ENCODE measurements around the gene SNX25.

The SNX25 gene

DNA sequence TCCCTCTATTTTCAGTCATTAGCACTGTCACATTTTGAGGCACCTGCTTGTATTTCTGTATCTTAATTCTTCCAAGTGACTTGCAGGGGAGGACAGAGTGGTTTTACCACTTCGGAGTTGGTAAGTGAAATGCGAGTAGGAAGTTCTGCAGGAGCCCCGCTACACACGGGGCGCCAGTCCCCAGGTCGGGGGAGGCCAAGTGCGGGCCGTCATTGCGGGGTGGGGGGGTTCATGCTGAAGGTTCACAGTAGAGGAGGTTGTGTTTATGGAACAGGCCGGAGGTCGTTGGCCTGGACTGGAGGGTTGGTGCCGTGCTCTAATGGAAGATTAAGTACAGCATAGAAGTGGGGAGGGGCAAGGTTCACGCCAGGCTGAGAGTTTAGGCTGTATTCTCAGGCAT is 142.3 kb downstream of the SNX25 start:
- POLR2A ChIA-PET, result no interaction called here
- CTCF ChIA-PET, result interaction anchor here (1.4 kb wide), 1 partner anchor 48 kb away, joined by 3 read pairs; no protein-coding TSS in a partner anchor
- no peak overlapping the region for H3K4me3 ChIP-seq (ENCODE audit: low read depth, low read length)
- DNase-seq (ENCODE audit: low read depth, low spot score), result no peak
- TF ChIP-seq, protein P1, sequence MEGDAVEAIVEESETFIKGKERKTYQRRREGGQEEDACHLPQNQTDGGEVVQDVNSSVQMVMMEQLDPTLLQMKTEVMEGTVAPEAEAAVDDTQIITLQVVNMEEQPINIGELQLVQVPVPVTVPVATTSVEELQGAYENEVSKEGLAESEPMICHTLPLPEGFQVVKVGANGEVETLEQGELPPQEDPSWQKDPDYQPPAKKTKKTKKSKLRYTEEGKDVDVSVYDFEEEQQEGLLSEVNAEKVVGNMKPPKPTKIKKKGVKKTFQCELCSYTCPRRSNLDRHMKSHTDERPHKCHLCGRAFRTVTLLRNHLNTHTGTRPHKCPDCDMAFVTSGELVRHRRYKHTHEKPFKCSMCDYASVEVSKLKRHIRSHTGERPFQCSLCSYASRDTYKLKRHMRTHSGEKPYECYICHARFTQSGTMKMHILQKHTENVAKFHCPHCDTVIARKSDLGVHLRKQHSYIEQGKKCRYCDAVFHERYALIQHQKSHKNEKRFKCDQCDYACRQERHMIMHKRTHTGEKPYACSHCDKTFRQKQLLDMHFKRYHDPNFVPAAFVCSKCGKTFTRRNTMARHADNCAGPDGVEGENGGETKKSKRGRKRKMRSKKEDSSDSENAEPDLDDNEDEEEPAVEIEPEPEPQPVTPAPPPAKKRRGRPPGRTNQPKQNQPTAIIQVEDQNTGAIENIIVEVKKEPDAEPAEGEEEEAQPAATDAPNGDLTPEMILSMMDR (IDR thresholded peaks at IDR 0.05; ENCODE audit: insufficient read depth, low read length, missing control alignments), result no peak

GRCh38 chr4:185352202-185352601 is 142.8 kb downstream of the SNX25 start:
- CTCF ChIA-PET, result no interaction called here
- no peak for DNase-seq (ENCODE audit: low read depth, low spot score)
- H3K4me3 ChIP-seq (ENCODE audit: low read depth, low read length), result no peak overlapping the region
- POLR2A ChIA-PET, result no interaction called here
- TF ChIP-seq, protein P1 (IDR thresholded peaks at IDR 0.05; ENCODE audit: insufficient read depth, low read length, missing control alignments), result no peak

- no peak overlapping the region for H3K4me3 ChIP-seq (ENCODE audit: low read depth, low read length)
- POLR2A ChIA-PET, result no interaction called here
- CTCF ChIA-PET, result no interaction called here
- no peak for DNase-seq (ENCODE audit: low read depth, low spot score)
- TF ChIP-seq, protein P1 (IDR thresholded peaks at IDR 0.05; ENCODE audit: insufficient read depth, low read length, missing control alignments), result no peak
These were observed 143.3 kb downstream of the SNX25 start for GRCh38 chr4:185352741-185353140.

DNA sequence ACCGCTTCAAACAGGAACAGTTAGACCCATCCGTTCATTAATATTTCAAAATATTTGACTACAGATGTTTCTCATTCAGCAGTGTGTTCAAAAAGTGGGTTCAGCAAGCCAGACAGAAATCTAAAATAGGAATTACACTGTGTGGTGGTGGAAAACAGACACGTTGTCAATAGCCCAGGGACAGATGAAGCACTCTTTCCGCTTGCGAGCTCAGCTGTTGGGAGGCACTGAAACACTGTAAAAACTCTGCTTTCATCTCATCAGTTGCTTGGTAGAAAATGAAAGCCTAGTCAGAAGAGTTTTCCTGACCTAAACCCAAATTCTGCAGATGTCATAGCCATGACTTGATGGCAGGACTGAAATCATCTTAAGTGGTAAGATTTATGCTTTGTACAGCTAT is 147.8 kb downstream of the SNX25 start:
- POLR2A ChIA-PET, result no interaction called here

GRCh38 chr4:185357733-185358440 is 148.5 kb downstream of the SNX25 start:
- H3K4me3 ChIP-seq (ENCODE audit: low read depth, low read length), result no peak overlapping the region
- DNase-seq (ENCODE audit: low read depth, low spot score), result no peak
- ChIA-PET POLR2A (no interaction called here), CTCF (interaction anchor here (0.5 to 0.9 kb wide), 2 partner anchors 177 to 241 kb away, joined by 3 to 4 read pairs; no protein-coding TSS in a partner anchor)
- TF ChIP-seq, protein P1 (IDR thresholded peaks at IDR 0.05; ENCODE audit: insufficient read depth, low read length, missing control alignments), result no peak

More for the DNA sequence above, 147.8 kb downstream of the SNX25 start:
- TF ChIP-seq, protein P1 (IDR thresholded peaks at IDR 0.05; ENCODE audit: insufficient read depth, low read length, missing control alignments), result no peak
- no peak overlapping the region for H3K4me3 ChIP-seq (ENCODE audit: low read depth, low read length)
- CTCF ChIA-PET, result interaction anchor here (0.5 kb wide), 1 partner anchor 176 kb away, joined by 4 read pairs; no protein-coding TSS in a partner anchor
- no peak for DNase-seq (ENCODE audit: low read depth, low spot score)

DNA sequence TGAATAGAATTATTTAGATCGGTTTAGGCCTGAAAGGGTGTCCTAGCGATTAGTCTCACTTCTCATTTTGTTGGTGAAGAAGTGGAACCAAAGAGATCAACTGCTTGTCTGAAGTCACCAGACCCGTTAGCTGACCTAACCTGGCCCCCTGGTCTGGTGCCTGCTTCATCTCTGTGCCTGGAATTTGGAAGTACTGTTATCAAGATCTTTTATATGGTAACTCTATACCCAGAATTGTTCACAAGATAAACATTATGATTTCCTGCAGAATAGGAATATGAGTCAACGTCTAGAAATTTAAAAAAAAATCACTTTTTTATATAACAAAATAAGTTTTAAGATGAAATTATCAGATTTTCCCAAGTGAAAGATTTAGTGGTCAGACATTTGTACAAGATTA is 149.1 kb downstream of the SNX25 start:
- CTCF ChIA-PET, result interaction anchor here (0.9 kb wide), 2 partner anchors 15 to 240 kb away, joined by 3 read pairs; no protein-coding TSS in a partner anchor

More for the DNA sequence above, 149.1 kb downstream of the SNX25 start:
- TF ChIP-seq, protein P1 (IDR thresholded peaks at IDR 0.05; ENCODE audit: insufficient read depth, low read length, missing control alignments), result no peak
- POLR2A ChIA-PET, result no interaction called here
- peak; percentile 24 for DNase-seq (ENCODE audit: low read depth, low spot score)
- no peak overlapping the region for H3K4me3 ChIP-seq (ENCODE audit: low read depth, low read length)

Data from AG04449 (cell line).